K562 (cell line): ENCODE measurements around the gene ZNF516. TPM values are rescaled to one million over a fixed set of nuclear protein-coding genes. Genes with fewer than 3 reads are reported as not detected.

Source experiments
- ATAC-seq: fragments of 200-7000 bp; cut with Tn5 transposase; 3 replicates; pipeline ENCODE4 v1.9.1; 2020; ENCODE audit warnings: moderate library complexity
- BruUV-seq: library from RNA; stranded (reverse); fragments of 400-500 nt; replicated peaks from 2 replicates; lab custom pipeline; 2021; lab: Mats Ljungman, UMichigan
- CTCF ChIA-PET: fragments of 300-600 bp; formaldehyde crosslinking; extraction: SDS; loops from one replicate; lab custom pipeline; 2021; ENCODE audit warnings: low intra/inter-chr PET ratio; lab: Yijun Ruan, JAX
- POLR2A ChIA-PET: fragments of 300-600, 350-650 bp; sonication (Branson Sonifier 250); formaldehyde crosslinking; extraction: SDS; loops from one replicate; lab custom pipeline; 2021; ENCODE audit warnings: antibody characterized with exemption, inconsistent platforms; lab: Yijun Ruan, JAX
- DNase-seq, 4 experiments: peaks; one replicate each; pipeline versions ENCODE4 v3.0.0 to v3.0.0-alpha.2; 2011 to 2018; ENCODE audit warnings: low spot score in 3 of 4, mixed read lengths in 3 of 4; ENCODE audit errors: extremely low read depth in 1 of 4
- FAIRE-seq: peaks from 2 replicates; lab custom pipeline; 2011; peaks lifted over from hg19 to GRCh38; lab: Jason Lieb, UNC
- H2AFZ ChIP-seq: 2 replicates; pipeline ENCODE4 v1.6.0; 2011; ENCODE audit warnings: low read depth, low read length, control low read depth, inconsistent platforms
- H3K27ac ChIP-seq: fragments of 200-600 bp; 3 replicates; pipeline ENCODE4 v1.8.0; 2011; ENCODE audit warnings: low read depth, mild to moderate bottlenecking, control low read depth, inconsistent platforms, low read length, moderate library complexity, mixed read lengths; ENCODE audit errors: extremely low read depth
- H3K27me3 ChIP-seq, 2 experiments: fragments of 300-600 bp in 1 of 2; 2 replicates in 1 of 2; 3 replicates in 1 of 2; pipeline versions ENCODE4 v1.6.0 to v1.8.0; 2011; ENCODE audit warnings: inconsistent platforms in 2 of 2, low read length in 2 of 2, mild to moderate bottlenecking in 1 of 2, mixed read lengths in 1 of 2, moderate library complexity in 1 of 2; ENCODE audit not compliant: control insufficient read depth in 2 of 2, insufficient read depth in 2 of 2
- H3K36me3 ChIP-seq: fragments of 300-600 bp; 3 replicates; pipeline ENCODE4 v1.8.0; 2011; ENCODE audit warnings: mild to moderate bottlenecking, low read length, inconsistent platforms; ENCODE audit not compliant: control insufficient read depth, insufficient read depth
- H3K4me1 ChIP-seq, 2 experiments: fragments of 200-600 bp in 1 of 2; replicated peaks in 1 of 2; 2 replicates in 1 of 2; 3 replicates in 1 of 2; pipeline versions ENCODE4 v1.5.1 to v1.8.0; 2011; ENCODE audit warnings: inconsistent platforms in 2 of 2, low read length in 2 of 2, mild to moderate bottlenecking in 1 of 2, mixed read lengths in 1 of 2, moderate library complexity in 1 of 2; ENCODE audit not compliant: control insufficient read depth in 2 of 2, insufficient read depth in 2 of 2
- H3K4me2 ChIP-seq: 2 replicates; pipeline ENCODE4 v1.6.1; 2011; ENCODE audit warnings: low read length, control low read depth, inconsistent platforms, mixed read lengths; ENCODE audit not compliant: insufficient read depth
- H3K4me3 ChIP-seq: fragments of 200-600 bp; sonication (generic), shearing (Covaris generic); 2 replicates; pipeline ENCODE4 v1.5.1; 2016; ENCODE audit warnings: control low read depth, inconsistent platforms
- H3K79me2 ChIP-seq: fragments of 200-600 bp; 3 replicates; pipeline ENCODE4 v1.8.0; 2011; ENCODE audit warnings: low read length, inconsistent platforms; ENCODE audit not compliant: control insufficient read depth, insufficient read depth
- H3K9ac ChIP-seq, 2 experiments: 2 replicates each; pipeline versions ENCODE4 v1.6.0 to v1.6.1; 2011; ENCODE audit warnings: low read depth in 2 of 2, low read length in 2 of 2, control low read depth in 1 of 2, inconsistent platforms in 1 of 2, mild to moderate bottlenecking in 1 of 2, mixed read lengths in 1 of 2; ENCODE audit not compliant: insufficient read depth in 1 of 2
- H3K9me1 ChIP-seq: one replicate; pipeline ENCODE4 v1.6.0; 2011; ENCODE audit warnings: inconsistent platforms, mild to moderate bottlenecking, low read length, moderate library complexity; ENCODE audit not compliant: control insufficient read depth, insufficient read depth
- H3K9me3 ChIP-seq: replicated peaks from 2 replicates; pipeline ENCODE4 v1.5.1; 2011; ENCODE audit warnings: low read depth, low read length, inconsistent platforms; ENCODE audit not compliant: control insufficient read depth, insufficient read depth
- H4K20me1 ChIP-seq: replicated peaks from 2 replicates; pipeline ENCODE4 v1.6.1; 2011; ENCODE audit warnings: low read length, inconsistent platforms, mixed read lengths; ENCODE audit not compliant: control insufficient read depth, insufficient read depth
- ETV1 ChIP-seq: fragments of 450-650 bp; conservative IDR thresholded peaks from 2 replicates; pipeline ENCODE4 v1.6.1; 2016; ENCODE audit warnings: missing genetic modification characterization, control low read depth, low read depth, missing compliant biosample characterization
- FUS ChIP-seq: fragments of 200-400 bp; formaldehyde crosslinking; optimal IDR thresholded peaks from 2 replicates; pipeline ENCODE3; 2017; ENCODE audit warnings: low read depth, low read length
- HMG20B ChIP-seq: fragments of 250-450 bp; sonication (Bioruptor Pico); IDR thresholded peaks from 2 replicates; pipeline ENCODE4 v1.5.0; 2021; ENCODE audit warnings: mild to moderate bottlenecking
- MAFF ChIP-seq: IDR thresholded peaks from 2 replicates; pipeline ENCODE4 v1.6.1; 2012; ENCODE audit warnings: low read length, improper control_type of control experiment
- MED1 ChIP-seq: sonication (generic); formaldehyde crosslinking; IDR thresholded peaks from 2 replicates; pipeline ENCODE4 v1.8.1; 2023; ENCODE audit warnings: missing genetic modification reagents, borderline replicate concordance
- NR0B1 ChIP-seq: fragments of 450-650 bp; IDR thresholded peaks from one replicate; pipeline ENCODE4 v1.6.1; 2018; ENCODE audit warnings: mild to moderate bottlenecking, moderate library complexity; ENCODE audit not compliant: partially characterized antibody
- PML ChIP-seq: IDR thresholded peaks from 2 replicates; pipeline ENCODE4 v1.6.1; 2012; ENCODE audit warnings: low read length, inconsistent platforms
- RUNX1 ChIP-seq: sonication (generic); IDR thresholded peaks from 2 replicates; pipeline ENCODE4 v1.6.1; 2016; ENCODE audit warnings: antibody characterized with exemption, low read depth
- TFAP4 ChIP-seq: sonication (generic); formaldehyde crosslinking; IDR thresholded peaks from 2 replicates; pipeline ENCODE4 v1.8.0; 2022; ENCODE audit warnings: missing genetic modification reagents, mild to moderate bottlenecking, moderate library complexity, borderline replicate concordance
- TSC22D4 ChIP-seq: fragments of 450-650 bp; IDR thresholded peaks from 2 replicates; pipeline ENCODE4 v1.6.1; 2016; ENCODE audit warnings: missing genetic modification characterization, missing biosample characterization, control low read depth
- WGBS: fragments of 100-300 bp; shearing (Covaris generic); methylation state at CpG from one replicate; pipeline ENCODE4 v1.1.6; 2016; ENCODE audit warnings: low coverage, mixed read lengths; ENCODE audit not compliant: insufficient coverage; ENCODE audit errors: missing lambda C conversion rate; 5-methylcytosine and 5-hydroxymethylcytosine counted together
- in situ Hi-C: fragments of 300-500 bp; cut with MboI; formaldehyde crosslinking; loops from 4 replicates; pipeline ENCODE4 v1.15.0; 2018; ENCODE audit warnings: inconsistent platforms, mixed read lengths
- intact Hi-C: fragments of 100-400 bp; cut with micrococcal nuclease; formaldehyde crosslinking; loops from 2 replicates; pipeline ENCODE4 v1.14.2; 2022
- polyA plus RNA-seq, 8 experiments: library from polyadenylated mRNA; depleted of rRNA in 4 of 8; stranded (reverse) in 5 of 8; unstranded in 3 of 8; fragments of >200 nt; fragmentation: Nextera tagmentation in 2 of 8; fragmentation: Illumina TruSeq in 1 of 8; extraction: Ambion mirVana in 2 of 8; extraction: Trizol in 1 of 8; gene quantifications; 2 replicates each; pipeline versions ENCODE4 v1.2.1 to v1.2.3, GENCODE V29; 2011 to 2014; ENCODE audit warnings: inconsistent platforms in 1 of 8, missing spikeins in 1 of 8
- total RNA-seq, 7 experiments: library from RNA; depleted of rRNA in 6 of 7; stranded (reverse); fragments of >200 nt in 6 of 7; fragmentation: Illumina TruSeq in 2 of 7; extraction: Trizol in 2 of 7; gene quantifications; 2 replicates each; pipeline versions ENCODE4 v1.2.1 to v1.2.3, GENCODE V29; 2011 to 2021; ENCODE audit warnings: low replicate concordance in 1 of 7
- TF ChIP-seq, protein P1 (sequence below): fragments of 250-450 bp; sonication (Bioruptor Pico); IDR thresholded peaks from 2 replicates; pipeline ENCODE4 v1.5.0; 2021; ENCODE audit warnings: mild to moderate bottlenecking, borderline replicate concordance
- TF ChIP-seq, protein P2 (sequence below): fragments of 450-650 bp; formaldehyde crosslinking; IDR thresholded peaks from 2 replicates; pipeline ENCODE4 v1.4.0; 2020; ENCODE audit warnings: mild to moderate bottlenecking, mixed read lengths

Gene ZNF516
- total and polyA plus RNA-seq, 9 of the 15 experiments (the other 6 are each of a cell fraction or from before 2014, with no cell fraction given), result 0.04 to 0.20 (median 0.08) TPM; not detected in 3

- Histone ChIP-seq H3K27me3 (peaks cover 0 to 22% of the 10 kb centered on the region in 2 experiments; a peak in 3 of 5 replicates), H3K9me3 (no peaks in the 10 kb centered on the region), H3K79me2 (no peaks in the 10 kb centered on the region), H4K20me1 (no peaks in the 10 kb centered on the region)
- CTCF ChIA-PET, result no interaction called here
- 0% methylated on average over 6 of the region's 13 CpGs for WGBS
- in situ Hi-C loops, result no loop called here
- DNase-seq (no peak), ATAC-seq (no peak)
- POLR2A ChIA-PET, result interaction anchor here (1.2 kb wide), 1 partner anchor 12 kb away, joined by 3 read pairs; no protein-coding TSS in a partner anchor
- BruUV-seq, result no TSS peak
- TF ChIP-seq MAFF (no peak), ETV1 (tag) (no peak), TFAP4 (no peak), RUNX1 (no peak), PML (no peak), HMG20B (CRISPR knock-in tag) (no peak), MED1 (CRISPR knock-in tag) (no peak), NR0B1 (no peak), TSC22D4 (no peak), FUS (no peak)
- TF ChIP-seq, protein P1, sequence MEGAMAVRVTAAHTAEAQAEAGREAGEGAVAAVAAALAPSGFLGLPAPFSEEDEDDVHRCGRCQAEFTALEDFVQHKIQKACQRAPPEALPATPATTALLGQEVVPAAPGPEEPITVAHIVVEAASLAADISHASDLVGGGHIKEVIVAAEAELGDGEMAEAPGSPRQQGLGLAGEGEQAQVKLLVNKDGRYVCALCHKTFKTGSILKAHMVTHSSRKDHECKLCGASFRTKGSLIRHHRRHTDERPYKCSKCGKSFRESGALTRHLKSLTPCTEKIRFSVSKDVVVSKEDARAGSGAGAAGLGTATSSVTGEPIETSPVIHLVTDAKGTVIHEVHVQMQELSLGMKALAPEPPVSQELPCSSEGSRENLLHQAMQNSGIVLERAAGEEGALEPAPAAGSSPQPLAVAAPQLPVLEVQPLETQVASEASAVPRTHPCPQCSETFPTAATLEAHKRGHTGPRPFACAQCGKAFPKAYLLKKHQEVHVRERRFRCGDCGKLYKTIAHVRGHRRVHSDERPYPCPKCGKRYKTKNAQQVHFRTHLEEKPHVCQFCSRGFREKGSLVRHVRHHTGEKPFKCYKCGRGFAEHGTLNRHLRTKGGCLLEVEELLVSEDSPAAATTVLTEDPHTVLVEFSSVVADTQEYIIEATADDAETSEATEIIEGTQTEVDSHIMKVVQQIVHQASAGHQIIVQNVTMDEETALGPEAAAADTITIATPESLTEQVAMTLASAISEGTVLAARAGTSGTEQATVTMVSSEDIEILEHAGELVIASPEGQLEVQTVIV (CRISPR knock-in tag), result no peak
- TF ChIP-seq, protein P2, sequence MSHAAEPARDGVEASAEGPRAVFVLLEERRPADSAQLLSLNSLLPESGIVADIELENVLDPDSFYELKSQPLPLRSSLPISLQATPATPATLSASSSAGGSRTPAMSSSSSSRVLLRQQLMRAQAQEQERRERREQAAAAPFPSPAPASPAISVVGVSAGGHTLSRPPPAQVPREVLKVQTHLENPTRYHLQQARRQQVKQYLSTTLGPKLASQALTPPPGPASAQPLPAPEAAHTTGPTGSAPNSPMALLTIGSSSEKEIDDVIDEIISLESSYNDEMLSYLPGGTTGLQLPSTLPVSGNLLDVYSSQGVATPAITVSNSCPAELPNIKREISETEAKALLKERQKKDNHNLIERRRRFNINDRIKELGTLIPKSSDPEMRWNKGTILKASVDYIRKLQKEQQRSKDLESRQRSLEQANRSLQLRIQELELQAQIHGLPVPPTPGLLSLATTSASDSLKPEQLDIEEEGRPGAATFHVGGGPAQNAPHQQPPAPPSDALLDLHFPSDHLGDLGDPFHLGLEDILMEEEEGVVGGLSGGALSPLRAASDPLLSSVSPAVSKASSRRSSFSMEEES (CRISPR knock-in tag), result no peak
- TF ChIP-seq, all 486 proteins: peak for 0
- no peaks in the 10 kb centered on the region for H3K36me3 ChIP-seq
- FAIRE-seq, result no peak
- H3K9ac ChIP-seq, result no peak overlapping the region
- H2AFZ ChIP-seq, result no peak overlapping the region
- no peaks in the 10 kb centered on the region for H3K9me1 ChIP-seq
- H3K27ac ChIP-seq, result no peak overlapping the region
- intact Hi-C loops, result no loop called here
- no peak overlapping the region for H3K4me2 ChIP-seq
- no peak overlapping the region for H3K4me3 ChIP-seq
- peaks cover 0 to 6% of the 10 kb centered on the region in 2 experiments; a peak in 2 of 5 replicates for H3K4me1 ChIP-seq
Measured at GRCh38 chr18:76386886-76387285, 108.2 kb downstream of the ZNF516 start.
